Left colon (tissue), 2 donors: ENCODE results near the gene SMIM36. TPM values are rescaled to one million over a fixed set of nuclear protein-coding genes. Genes with fewer than 3 reads are reported as not detected.
A peak's percentile ranks its signal among the peaks of the same experiment; 100 is the strongest.
"Not testable (repeated sequence)": the region's sequence is repeated elsewhere in the genome, so short reads cannot be mapped to it uniquely, and the experiment has no call there.

Experiments used
- ATAC-seq: fragments of 200-7000 bp; cut with Tn5 transposase; one replicate; pipeline ENCODE4 v1.9.1; 2020; ENCODE audit warnings: mild to moderate bottlenecking, moderate library complexity
- DNase-seq, 2 donors: peaks; one replicate each; pipeline ENCODE4 v3.0.0-alpha.2; 2020
- intact Hi-C, 2 donors: fragments of 100-400 bp; cut with DNase I in 1 of 2; cut with micrococcal nuclease in 1 of 2; formaldehyde crosslinking; loops; one replicate each; pipeline versions ENCODE4 v1.11.2 to v1.14.0; 2022; cut with DNase I, micrococcal nuclease
- long read RNA-seq: library from polyadenylated mRNA; unstranded; transcript quantifications from one replicate; pipeline ENCODE4 v2.0.0, GENCODE V29; 2021
- total RNA-seq, 2 donors: library from RNA; stranded (reverse); fragmentation: NEBNext Ultra II Directional; extraction: Animal tissue kit (Norgen Biotek cat#: 25700); gene quantifications; one replicate each; pipeline ENCODE4 v1.2.1, GENCODE V29; 2021
- donor health status: DM: no; HTN: no; CAD: no.
- donor health status: DM: yes; HTN: yes; CAD: no.

SMIM36 gene
- not detected for total RNA-seq
- long read RNA-seq: 0 reads

- intact Hi-C loops: loop anchor here in 1 of 2 donors (5.0 to 10.0 kb wide), 2 partner anchors 154 to 526 kb away; no protein-coding TSS in a partner anchor
- DNase-seq: no peak
- no peak for ATAC-seq
Observed at GRCh38 chr17:55510986-55511721, at the start of gene SMIM36. Gene SMIM36, minus strand, starts transcription at chr17:55511452.

- no peak for ATAC-seq
- DNase-seq: no peak
- intact Hi-C loops: no loop called here
Observed at GRCh38 chr17:55555772-55556171, 44.5 kb upstream of the SMIM36 start.

DNA sequence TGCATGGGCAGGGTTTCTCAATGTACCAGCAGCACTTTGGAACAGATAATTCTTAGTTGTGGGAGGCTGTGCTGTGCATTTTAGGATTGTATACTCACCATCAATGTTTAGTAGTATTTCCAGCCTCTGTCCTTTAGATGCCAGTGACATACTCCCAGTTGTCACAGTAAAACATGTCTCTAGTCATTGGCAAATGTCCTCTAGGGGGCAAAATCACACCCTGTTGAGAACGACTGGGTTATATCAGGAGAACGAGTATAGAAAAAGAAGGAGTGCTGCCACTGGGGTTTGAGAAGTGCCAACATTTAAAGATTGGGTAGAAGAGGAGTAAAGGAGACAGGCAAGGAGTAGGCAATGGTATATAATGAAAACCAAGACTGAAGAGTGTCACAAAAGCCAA is 37.9 kb upstream of the SMIM36 start:
- ATAC-seq (no peak), DNase-seq (no peak)
- intact Hi-C loops: no loop called here

GRCh38 chr17:55546991-55547664 is 35.9 kb upstream of the SMIM36 start:
- no peak for ATAC-seq
- intact Hi-C loops: no loop called here

GRCh38 chr17:55546481-55546880 is 35.2 kb upstream of the SMIM36 start:
- intact Hi-C loops: no loop called here
- ATAC-seq: no peak

More at GRCh38 chr17:55546991-55547664, 35.9 kb upstream of the SMIM36 start:
- no peak for DNase-seq

DNA sequence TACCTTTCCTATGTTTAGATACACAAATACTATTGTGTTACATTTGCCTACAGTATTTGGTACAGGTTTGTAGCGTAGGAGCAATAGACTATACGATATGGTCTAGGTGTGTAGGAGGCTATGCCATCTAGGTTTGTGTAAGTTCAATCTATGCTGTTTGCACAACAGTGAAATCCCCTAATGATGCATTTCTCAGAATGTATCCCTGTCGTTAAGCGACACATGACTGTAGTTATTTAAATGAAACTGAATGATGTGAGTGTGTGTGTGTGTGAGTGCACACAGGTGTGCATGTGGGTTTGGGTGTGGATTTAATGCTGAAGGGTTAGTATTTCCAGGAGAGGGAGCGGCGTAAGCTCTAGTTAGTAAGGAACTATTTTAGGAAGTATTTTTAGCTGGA is 34.6 kb upstream of the SMIM36 start:
- intact Hi-C loops: no loop called here

More at GRCh38 chr17:55546481-55546880, 35.2 kb upstream of the SMIM36 start:
- DNase-seq: no peak

DNA sequence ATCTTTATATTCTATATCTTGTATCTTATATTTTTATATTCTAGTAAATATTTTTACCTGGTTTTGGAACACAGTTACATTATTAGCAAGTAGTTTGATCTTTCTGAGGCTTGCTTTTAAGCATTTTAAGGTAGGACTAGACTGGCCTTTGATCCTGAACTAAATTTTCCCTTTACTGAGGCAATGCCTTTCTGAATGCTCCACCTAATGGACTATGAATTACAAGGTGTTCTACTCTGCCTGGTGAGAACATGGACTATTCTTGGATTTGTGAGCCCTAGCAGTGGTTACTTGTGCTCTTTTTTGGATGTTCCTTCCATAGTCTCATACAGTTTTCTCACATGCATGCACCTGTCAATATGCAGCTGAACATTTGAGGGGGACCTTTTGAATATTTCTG is 32.5 kb upstream of the SMIM36 start:
- no peak for ATAC-seq
- no peak for DNase-seq
- intact Hi-C loops: no loop called here

More for the DNA sequence above, 34.6 kb upstream of the SMIM36 start:
- ATAC-seq (no peak), DNase-seq (no peak)

DNA sequence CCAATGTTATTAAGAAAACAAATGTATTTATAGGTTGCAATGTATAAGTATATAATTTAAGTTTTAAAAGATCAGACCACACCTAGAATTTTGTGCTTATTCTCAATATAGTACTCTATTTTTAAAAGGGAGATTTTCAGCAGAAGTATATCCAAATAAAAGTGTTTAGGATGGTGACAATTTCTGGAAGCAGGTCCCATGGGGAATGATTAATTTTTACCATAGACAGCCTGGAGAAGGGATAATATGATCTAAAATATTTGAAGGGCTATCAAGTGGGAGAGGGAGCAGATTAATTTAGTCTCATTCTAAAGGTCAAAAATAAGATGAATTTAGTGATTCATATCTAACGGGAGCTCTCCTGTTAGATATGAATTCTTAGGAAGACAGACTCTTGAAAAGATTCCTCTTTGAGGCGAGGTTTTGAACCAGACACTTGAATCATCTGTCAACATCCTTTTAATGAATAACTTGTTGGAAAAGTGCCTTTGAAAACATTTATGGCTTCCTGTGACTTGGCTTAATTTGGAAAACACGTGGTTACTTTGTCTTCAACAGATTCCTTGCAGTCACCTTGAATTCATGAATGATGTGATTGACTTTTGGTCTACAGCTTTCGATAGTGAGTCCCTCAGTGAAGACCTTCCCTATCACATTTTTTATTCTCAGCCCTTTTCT is 29.3 kb upstream of the SMIM36 start:
- intact Hi-C loops: no loop called here
- no peak for ATAC-seq
- no peak for DNase-seq

GRCh38 chr17:55536205-55536604 is 25.0 kb upstream of the SMIM36 start:
- DNase-seq (no peak), ATAC-seq (no peak)
- intact Hi-C loops: no loop called here

GRCh38 chr17:55533608-55534007 is 22.4 kb upstream of the SMIM36 start:
- intact Hi-C loops: no loop called here
- DNase-seq (no peak), ATAC-seq (no peak)

GRCh38 chr17:55532670-55533069 is 21.4 kb upstream of the SMIM36 start:
- no peak for ATAC-seq
- intact Hi-C loops: no loop called here
- DNase-seq: no peak

DNA sequence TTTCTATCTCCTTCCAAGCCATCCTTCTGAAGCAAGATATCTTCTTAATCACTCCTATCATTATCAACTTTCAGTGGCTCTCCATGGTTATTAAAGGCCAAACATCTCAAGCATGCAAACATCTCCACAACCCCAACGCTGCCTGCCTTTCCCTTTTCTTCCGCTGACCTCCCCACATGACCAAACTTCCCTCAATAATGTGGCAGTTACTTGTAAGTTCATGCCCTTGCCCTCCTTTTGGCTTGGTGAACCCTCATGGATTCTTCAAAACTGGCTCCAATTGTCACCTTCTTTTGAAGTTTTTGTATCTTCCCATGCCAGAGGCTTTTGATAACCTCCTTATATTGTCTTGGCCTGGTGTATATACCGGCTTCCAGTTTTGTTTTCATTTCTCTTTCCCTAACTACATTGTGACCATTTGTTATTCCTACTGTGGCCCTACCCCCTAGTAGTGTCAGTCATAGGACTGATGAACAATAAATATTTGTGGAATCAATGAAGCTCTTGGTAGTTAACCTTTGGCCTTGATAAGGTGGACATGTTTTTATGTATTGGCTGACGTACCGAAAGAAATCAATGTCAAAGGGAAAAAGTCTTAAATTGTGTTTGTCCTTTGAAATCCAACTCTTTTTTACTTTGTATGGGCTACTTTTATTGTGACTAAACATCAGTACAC is 19.9 kb upstream of the SMIM36 start:
- intact Hi-C loops: no loop called here
- no peak for ATAC-seq
- no peak for DNase-seq

- intact Hi-C loops: no loop called here
- ATAC-seq: no peak
- no peak for DNase-seq
Observed at GRCh38 chr17:55530064-55530463, 18.8 kb upstream of the SMIM36 start.

DNA sequence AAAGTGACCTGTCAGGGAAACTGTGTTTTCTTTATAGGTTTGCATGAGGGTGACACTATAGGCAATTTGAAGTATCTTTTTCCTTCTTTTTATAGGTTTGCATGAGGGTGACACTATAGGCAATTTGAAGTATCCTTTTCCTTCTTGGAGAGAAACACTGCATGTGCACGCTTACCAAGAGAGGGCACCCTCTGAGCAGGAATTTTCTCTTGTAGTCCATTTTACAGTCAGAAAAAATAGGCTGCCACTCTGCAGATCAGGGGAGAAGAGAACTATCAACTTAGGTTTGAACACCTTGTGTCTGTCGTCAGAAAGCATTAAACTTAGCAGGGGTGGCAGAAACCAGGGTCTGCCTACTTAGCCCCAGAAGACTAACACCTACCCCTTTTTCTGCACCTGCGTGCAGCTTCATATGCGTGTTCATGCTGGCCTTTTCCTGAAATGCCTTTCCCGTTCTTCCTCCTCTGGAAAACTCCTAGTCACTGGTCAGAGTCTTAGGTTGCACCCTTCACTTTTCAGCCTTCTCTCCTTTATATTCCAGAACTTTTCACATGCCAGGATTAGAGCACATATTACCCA is 16.4 kb upstream of the SMIM36 start:
- intact Hi-C loops: loop anchor here in 1 of 2 donors (2.0 to 10.0 kb wide), 4 partner anchors 75 to 787 kb away; no protein-coding TSS in a partner anchor
- DNase-seq: no peak
- ATAC-seq: peak; percentile 47

GRCh38 chr17:55524440-55525220 is 13.4 kb upstream of the SMIM36 start:
- ATAC-seq: no peak
- intact Hi-C loops: loop anchor here in 1 of 2 donors (5.0 to 10.0 kb wide), 3 partner anchors 78 to 790 kb away; no protein-coding TSS in a partner anchor
- no peak for DNase-seq

- not testable (repeated sequence) for ATAC-seq, DNase-seq
- intact Hi-C loops: loop anchor here in 1 of 2 donors (10.0 kb wide), 2 partner anchors 212 to 792 kb away; no protein-coding TSS in a partner anchor
Observed at GRCh38 chr17:55523032-55523431, 11.8 kb upstream of the SMIM36 start.

GRCh38 chr17:55521186-55521585 is 9.9 kb upstream of the SMIM36 start:
- no peak for ATAC-seq
- intact Hi-C loops: loop anchor here in 1 of 2 donors (10.0 kb wide), 2 partner anchors 214 to 794 kb away; no protein-coding TSS in a partner anchor
- no peak for DNase-seq

- no peak for ATAC-seq
- no peak for DNase-seq
- intact Hi-C loops: loop anchor here in 1 of 2 donors (10.0 kb wide), 2 partner anchors 214 to 794 kb away; no protein-coding TSS in a partner anchor
Observed at GRCh38 chr17:55520402-55520801, 9.2 kb upstream of the SMIM36 start.
